ENCODE results near the gene RIN3. TPM values are rescaled to one million over a fixed set of nuclear protein-coding genes. Genes with fewer than 3 reads are reported as not detected.

RIN3 gene
- polyA plus RNA-seq, 6 donors from 2014 or later: 7.6 to 43.7 (median 24.5) TPM

DNA sequence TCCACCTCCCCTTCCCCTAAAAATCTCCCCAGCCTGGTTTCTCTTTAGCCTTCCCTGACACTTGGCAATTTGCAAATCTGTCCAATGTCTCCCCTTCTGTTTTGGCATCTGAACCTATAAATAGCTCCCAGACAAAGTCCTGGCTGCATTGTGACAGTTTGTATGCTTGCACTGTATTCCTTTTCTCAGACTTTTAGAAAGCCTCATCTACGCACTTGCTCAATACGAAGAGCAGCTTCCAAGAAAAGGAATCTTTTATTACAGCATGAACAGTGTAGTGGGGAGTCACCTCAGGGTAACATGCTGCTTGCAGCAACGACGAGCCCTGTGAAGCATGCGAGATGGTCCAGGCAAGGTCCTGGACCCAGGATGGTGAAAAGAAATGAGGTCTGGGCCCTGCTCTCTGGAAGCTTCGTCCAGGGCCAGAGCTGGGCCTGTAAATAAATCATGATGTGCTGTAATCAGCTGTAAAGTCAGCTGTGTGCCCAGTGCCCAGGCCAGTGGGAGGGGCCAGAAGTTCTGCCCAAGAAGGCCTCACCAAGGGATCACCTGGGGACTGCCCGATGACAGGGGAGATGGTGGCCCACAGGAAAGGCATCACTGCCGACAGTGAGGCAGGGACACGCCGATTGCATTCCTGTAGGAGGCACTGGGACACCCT is 88.3 kb downstream of the RIN3 start:
- Mint-ChIP-seq H3K4me1 (peaks cover 26 to 34% (median 31%) of the 10 kb centered on the region in 3 donors), H3K9me3 (peaks cover 0 to 10% (median 3%) of the 10 kb centered on the region in 7 donors), H3K4me3 (no peak overlapping the region), H3K27me3 (no peaks in the 10 kb centered on the region), H3K27ac (peak overlapping the region in 2 of 6 donors; percentile 28 to 69), H3K36me3 (peaks cover 0 to 8% of the 10 kb centered on the region in 2 donors)
- DNase-seq: no peak
- no peak for ATAC-seq (ENCODE audit: low read depth in 2 of 2)

DNA sequence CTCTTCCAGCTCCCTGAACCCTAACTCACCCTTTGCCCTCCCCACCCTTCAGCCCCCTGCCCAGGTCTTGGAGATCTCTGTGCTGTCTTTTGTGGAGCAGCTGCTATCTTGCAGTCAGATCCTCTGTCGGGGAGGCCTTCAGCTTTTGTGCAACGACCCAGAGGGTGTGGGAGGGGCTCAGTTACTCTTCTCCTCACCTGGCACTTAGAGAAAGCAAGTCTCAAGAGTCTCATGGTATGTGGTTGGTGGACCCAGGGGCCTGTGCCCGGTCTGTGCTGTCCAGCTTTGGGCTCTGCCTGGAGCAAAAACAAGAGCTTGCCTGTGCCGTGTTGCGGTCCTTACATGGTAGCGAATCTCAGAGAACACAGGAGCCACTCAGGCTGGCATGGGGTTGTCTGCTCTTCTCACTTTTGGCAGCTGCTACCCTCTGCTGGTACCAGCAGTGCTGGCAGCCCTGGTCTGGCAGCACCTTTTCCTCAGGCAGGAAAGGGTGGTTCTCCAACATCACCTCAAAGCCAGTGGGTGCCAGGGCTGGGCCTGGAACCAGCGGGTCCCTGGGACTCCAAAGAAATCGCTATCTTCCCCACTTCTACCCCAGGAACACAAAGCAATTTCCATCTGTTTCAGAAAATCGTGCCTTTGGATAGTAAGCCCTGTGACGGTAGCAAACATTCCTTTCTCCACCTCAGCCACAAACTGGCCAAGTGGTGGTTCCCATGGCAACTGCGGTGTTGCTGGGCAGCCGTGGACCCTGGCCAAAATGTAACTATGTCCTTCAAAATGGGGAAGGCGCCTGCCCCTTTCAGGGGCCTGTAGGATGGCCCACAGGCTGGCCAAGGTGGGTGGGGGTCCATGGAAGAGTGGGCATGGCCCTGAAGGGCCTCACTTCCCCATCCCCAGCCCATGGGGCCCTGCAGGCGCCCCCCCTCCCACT is 90.0 kb downstream of the RIN3 start:
- Mint-ChIP-seq H3K4me3 (no peak overlapping the region), H3K27ac (peak overlapping the region in 2 of 6 donors; percentile 41 to 52), H3K4me1 (peaks cover 16 to 26% (median 20%) of the 10 kb centered on the region in 3 donors), H3K9me3 (peaks cover 5 to 18% (median 9%) of the 10 kb centered on the region in 7 donors), H3K27me3 (no peaks in the 10 kb centered on the region), H3K36me3 (peaks cover 0 to 14% of the 10 kb centered on the region in 2 donors)
- DNase-seq (no peak), ATAC-seq (ENCODE audit: low read depth in 2 of 2) (peak in 1 of 2 donors; percentile 41)

DNA sequence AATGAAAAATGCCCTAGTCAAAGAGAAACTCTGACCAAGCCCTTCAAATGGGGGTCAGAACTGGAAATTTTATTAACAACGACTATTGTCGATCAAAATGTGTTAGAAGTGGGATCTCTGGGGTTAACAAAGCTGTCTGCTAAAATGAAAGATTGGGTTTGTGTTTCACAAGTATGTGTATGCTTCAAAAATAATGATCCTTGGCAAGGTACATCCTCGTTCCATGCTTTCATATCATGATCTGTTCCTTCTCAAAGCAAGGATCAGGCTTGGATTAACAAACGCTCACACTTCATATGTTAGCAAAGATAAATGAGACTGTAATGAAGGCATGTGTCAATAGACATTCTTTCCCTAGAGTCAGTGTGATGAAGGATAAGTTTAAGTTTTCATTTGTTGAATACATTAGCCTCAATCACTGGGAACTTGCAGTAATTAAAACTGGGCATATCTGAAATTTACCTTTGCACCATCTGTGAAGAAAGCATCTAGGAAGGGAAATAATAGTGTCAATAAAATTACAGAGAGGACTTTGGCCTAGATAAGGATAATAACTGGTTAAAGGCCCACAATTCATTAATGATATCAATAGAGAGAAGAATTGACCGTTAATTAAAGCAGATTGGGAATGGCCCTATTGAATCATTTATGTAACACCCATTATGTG is 91.8 kb downstream of the RIN3 start:
- no peak overlapping the region for H3K4me3 Mint-ChIP-seq
- ATAC-seq (ENCODE audit: low read depth in 2 of 2) (no peak), DNase-seq (no peak)
- peaks cover 0 to 8% of the 10 kb centered on the region in 2 donors for H3K36me3 Mint-ChIP-seq
- no peaks in the 10 kb centered on the region for H3K27me3 Mint-ChIP-seq
- peaks cover 5 to 18% (median 9%) of the 10 kb centered on the region in 7 donors for H3K9me3 Mint-ChIP-seq
- H3K27ac Mint-ChIP-seq: peak overlapping the region in 1 of 6 donors; percentile 13
- peaks cover 19 to 29% (median 19%) of the 10 kb centered on the region in 3 donors for H3K4me1 Mint-ChIP-seq

DNA sequence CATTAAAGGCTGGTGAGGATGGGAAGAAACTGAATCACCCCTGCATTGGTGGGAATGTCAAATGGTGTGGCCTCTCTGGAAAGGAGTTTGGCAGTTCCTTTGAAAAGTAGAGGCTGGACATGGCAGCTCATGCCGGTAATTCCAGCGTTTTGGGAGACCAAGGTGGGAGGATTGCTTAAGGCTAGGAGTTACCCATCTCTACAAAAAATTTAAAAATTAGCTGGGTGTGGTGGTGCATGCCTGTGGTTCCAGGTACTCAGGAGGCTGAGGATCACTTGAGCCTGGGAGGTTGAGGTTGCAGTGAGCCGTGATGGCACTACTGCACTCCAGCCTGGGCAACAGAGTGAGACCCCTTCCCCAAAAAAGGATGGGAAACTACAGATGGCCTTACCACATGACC is 93.7 kb downstream of the RIN3 start:
- H3K9me3 Mint-ChIP-seq: peaks cover 5 to 18% (median 9%) of the 10 kb centered on the region in 7 donors
- DNase-seq (no peak), ATAC-seq (ENCODE audit: low read depth in 2 of 2) (no peak)
- peaks cover 27 to 34% (median 27%) of the 10 kb centered on the region in 3 donors for H3K4me1 Mint-ChIP-seq
- H3K27me3 Mint-ChIP-seq: no peaks in the 10 kb centered on the region
- H3K4me3 Mint-ChIP-seq: no peak overlapping the region
- peaks cover 0 to 14% of the 10 kb centered on the region in 2 donors for H3K36me3 Mint-ChIP-seq
- no peak overlapping the region for H3K27ac Mint-ChIP-seq

DNA sequence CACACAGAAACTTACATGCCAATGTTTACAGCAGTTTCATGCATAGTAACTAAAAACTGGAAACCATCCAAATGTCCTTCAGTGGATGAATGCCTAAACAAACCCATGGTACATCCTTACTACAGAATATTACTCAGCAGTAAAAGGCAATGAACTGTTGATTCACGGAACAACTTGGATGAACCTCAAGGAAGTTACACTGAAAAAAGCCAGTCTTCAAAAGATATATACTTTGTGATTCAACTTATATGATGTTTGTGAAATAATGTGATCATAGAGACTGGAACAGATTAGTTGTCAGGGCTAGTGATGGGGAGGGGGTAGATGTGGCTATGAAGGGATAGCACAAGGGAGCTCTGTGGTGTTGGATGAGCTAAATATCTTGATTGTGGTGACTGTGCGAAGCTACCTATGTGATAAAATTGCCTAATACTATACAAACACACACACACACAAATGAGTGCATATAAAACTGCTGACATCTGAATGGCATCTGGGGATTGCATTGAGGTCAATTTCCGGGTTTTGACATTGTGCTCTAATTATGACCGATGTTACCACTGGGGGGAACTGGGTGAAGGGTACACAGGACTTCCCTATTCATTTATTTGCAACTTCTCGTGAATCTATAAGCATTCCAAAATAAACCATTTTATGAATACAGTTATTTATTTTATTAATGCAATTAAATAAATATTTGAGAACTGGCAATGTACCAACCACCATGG is 94.3 kb downstream of the RIN3 start:
- H3K4me1 Mint-ChIP-seq: peaks cover 33 to 39% (median 33%) of the 10 kb centered on the region in 3 donors

DNA sequence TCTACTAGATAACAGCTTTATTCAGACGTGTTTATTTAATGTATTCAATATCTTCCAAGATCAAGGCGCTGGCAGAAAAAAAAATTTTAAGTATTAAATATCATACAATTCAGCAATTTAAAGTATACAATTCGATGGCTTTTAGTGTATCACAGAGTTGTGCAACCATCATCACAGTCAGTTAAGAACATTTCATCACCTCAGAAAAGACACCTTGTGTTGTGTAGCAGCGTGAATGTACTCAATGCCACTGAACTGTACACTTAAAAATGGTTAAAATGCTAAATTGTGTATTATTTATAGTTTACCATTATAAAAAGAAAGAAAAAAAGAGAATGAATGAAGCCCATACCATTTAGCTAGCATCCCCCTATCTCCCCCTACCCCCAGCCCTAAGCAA is 96.4 kb downstream of the RIN3 start:
- Mint-ChIP-seq H3K4me3 (peak overlapping the region in 6 of 8 donors; percentile 1 to 72 (median 51)), H3K27me3 (no peaks in the 10 kb centered on the region), H3K9me3 (peaks cover 5 to 18% (median 9%) of the 10 kb centered on the region in 7 donors), H3K4me1 (peaks cover 47 to 53% (median 50%) of the 10 kb centered on the region in 3 donors), H3K27ac (peak overlapping the region; percentile 84 to 97 (median 91)), H3K36me3 (peaks cover 0 to 14% of the 10 kb centered on the region in 2 donors)
- ATAC-seq (ENCODE audit: low read depth in 2 of 2) (no peak), DNase-seq (no peak)

More for the DNA sequence above, 94.3 kb downstream of the RIN3 start:
- H3K4me3 Mint-ChIP-seq: peak overlapping the region in 1 of 8 donors; percentile 39
- DNase-seq: no peak
- H3K9me3 Mint-ChIP-seq: peaks cover 5 to 18% (median 9%) of the 10 kb centered on the region in 7 donors
- peaks cover 0 to 14% of the 10 kb centered on the region in 2 donors for H3K36me3 Mint-ChIP-seq
- no peak for ATAC-seq (ENCODE audit: low read depth in 2 of 2)
- H3K27ac Mint-ChIP-seq: no peak overlapping the region
- no peaks in the 10 kb centered on the region for H3K27me3 Mint-ChIP-seq

DNA sequence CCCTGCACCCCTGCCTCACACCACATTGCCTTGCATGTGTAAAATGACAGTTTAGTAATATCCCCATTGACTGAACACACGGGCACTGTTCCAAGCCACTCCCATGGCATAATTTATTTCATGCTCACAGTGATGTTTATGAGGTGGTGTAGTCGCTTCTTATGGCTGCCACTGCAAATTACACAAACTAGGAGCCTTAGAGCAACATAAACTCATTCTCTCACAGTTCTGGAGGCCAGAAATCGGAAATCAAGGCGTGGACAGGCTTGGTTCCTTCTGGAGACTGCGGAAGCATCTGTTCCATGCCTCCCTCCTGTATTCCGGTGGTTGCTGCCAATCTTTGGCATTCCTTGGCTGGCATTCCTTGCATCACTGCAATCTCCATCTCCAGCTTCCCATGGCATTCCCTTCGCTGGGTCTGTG is 97.3 kb downstream of the RIN3 start:
- Mint-ChIP-seq H3K4me3 (no peak overlapping the region), H3K36me3 (peaks cover 1 to 14% of the 10 kb centered on the region in 2 donors)

DNA sequence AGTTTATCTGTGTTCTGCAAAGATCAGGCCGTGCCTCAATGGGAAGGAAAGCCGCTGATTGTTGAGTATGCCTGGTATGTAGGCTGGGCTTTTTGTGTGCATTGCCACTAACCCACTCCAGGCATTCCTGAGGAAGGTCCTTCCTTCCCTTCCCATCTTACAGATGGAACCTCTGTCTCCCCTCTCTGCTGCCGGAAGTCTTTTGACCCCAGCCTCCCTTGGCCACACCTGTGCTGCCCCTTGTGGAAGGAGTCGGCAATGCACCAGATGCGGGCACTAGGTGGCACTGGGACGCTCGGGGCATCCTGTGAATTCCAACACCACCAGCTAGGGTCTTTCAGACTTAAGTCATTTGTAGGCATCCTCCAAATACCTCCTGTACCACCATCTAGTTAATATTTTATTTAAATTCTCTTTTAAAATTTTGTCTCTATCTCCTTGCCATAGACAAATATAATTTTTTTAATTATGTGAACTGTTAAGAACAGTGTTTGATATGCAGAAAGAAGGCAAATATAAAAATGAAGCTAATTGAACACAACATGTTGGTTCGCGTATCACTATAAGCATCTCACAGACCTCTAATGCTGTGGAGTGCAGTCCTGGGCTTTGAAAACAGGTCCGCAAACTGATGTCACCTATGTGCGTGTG is 99.6 kb downstream of the RIN3 start:
- Mint-ChIP-seq H3K27ac (peak overlapping the region; percentile 41 to 94 (median 88)), H3K27me3 (no peaks in the 10 kb centered on the region), H3K36me3 (peaks cover 3 to 7% of the 10 kb centered on the region in 2 donors), H3K4me3 (peak overlapping the region in 4 of 8 donors; percentile 25 to 76 (median 68)), H3K9me3 (peaks cover 0 to 3% (median under 1%) of the 10 kb centered on the region in 7 donors), H3K4me1 (peaks cover 65 to 74% (median 69%) of the 10 kb centered on the region in 3 donors)
- DNase-seq (peak; percentile 42), ATAC-seq (ENCODE audit: low read depth in 2 of 2) (no peak)

More for the DNA sequence above, 97.3 kb downstream of the RIN3 start:
- H3K4me1 Mint-ChIP-seq: peaks cover 57 to 62% (median 60%) of the 10 kb centered on the region in 3 donors
- H3K9me3 Mint-ChIP-seq: peaks cover 5 to 18% (median 9%) of the 10 kb centered on the region in 7 donors
- H3K27ac Mint-ChIP-seq: peak overlapping the region in 2 of 6 donors; percentile 44 to 91
- no peak for DNase-seq
- ATAC-seq (ENCODE audit: low read depth in 2 of 2): no peak
- H3K27me3 Mint-ChIP-seq: no peaks in the 10 kb centered on the region

DNA sequence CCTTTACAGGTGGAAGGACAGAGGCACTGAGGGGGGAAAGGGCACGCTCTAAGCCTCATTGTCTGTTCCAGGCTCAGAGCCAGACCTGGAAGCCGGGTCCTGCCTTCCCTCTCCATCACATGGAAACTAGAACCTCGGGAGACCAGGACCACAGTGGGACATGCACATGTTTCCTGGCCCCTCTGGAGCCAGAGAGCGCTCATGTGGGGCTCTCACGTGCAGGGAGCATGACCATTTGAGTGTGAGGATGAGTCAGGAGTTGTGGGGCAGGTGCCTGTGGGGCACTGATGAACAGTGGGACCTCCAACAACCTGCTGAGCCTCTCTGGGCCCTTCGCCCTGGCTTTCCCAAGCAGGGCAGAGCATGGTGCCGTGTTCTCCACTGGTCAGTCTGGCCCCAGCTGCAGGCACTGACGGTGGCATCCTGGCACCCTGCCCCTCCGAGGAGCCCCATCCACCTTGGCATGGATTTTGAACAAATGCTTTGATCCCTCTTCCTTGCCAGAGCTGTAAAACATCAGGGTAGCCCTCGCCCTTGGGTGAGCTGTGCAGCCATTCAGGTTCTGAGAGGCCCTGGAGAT is 100.2 kb downstream of the RIN3 start:
- no peaks in the 10 kb centered on the region for H3K27me3 Mint-ChIP-seq
- no peak for ATAC-seq (ENCODE audit: low read depth in 2 of 2)

DNA sequence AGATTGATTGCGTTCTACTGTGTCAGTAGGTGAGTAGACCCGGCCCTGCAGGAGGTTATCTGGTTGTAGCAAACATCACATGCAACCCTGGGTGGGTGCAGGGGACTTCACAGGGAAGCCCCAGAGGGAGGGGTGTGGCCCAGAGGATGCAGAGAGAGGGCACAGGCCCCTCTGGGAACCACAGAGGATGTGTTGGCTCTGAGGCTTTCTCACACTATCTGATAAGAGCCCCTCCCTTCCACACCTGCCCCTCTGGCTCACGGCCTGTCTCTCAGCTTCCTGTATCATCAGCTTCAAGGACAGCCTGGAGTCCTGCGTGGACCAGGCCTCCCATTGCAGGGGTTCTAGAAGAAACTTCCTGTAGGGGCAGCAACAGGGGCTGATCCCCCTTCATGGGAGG is 101.9 kb downstream of the RIN3 start:
- ATAC-seq (ENCODE audit: low read depth in 2 of 2): peak; percentile 94 to 96
- Mint-ChIP-seq H3K27ac (peak overlapping the region; percentile 88 to 99 (median 96)), H3K9me3 (peaks cover 0 to 3% (median 0%) of the 10 kb centered on the region in 7 donors), H3K27me3 (no peaks in the 10 kb centered on the region), H3K4me1 (peaks cover 48 to 57% (median 54%) of the 10 kb centered on the region in 3 donors), H3K36me3 (peaks cover 3 to 7% of the 10 kb centered on the region in 2 donors), H3K4me3 (peak overlapping the region; percentile 47 to 93 (median 79))
- DNase-seq: peak; percentile 87

More for the DNA sequence above, 100.2 kb downstream of the RIN3 start:
- H3K36me3 Mint-ChIP-seq: peaks cover 3 to 7% of the 10 kb centered on the region in 2 donors
- H3K27ac Mint-ChIP-seq: peak overlapping the region; percentile 41 to 99 (median 92)
- H3K9me3 Mint-ChIP-seq: peaks cover 0 to 3% (median 0%) of the 10 kb centered on the region in 7 donors
- DNase-seq: no peak
- H3K4me1 Mint-ChIP-seq: peaks cover 64 to 74% (median 69%) of the 10 kb centered on the region in 3 donors
- H3K4me3 Mint-ChIP-seq: peak overlapping the region in 6 of 8 donors; percentile 25 to 80 (median 70)

DNA sequence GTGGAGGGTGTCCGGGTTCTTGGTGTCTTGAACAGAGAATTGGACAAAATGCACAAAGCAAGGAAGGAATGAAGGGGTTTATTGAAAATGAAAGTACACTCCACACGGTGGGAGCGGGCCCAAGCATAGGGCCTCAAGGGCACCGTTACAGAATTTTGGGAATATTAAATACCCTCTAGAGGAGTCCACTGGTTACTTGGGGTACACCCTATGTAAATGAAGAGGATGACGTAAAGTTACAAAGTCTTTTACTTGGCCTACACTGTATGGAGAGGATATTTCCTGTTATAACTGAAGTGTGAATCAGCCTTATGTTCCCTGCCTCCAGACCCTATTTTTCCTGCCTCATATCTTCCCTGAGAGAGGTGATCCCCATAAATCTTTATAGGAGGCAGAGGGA is 102.6 kb downstream of the RIN3 start:
- Mint-ChIP-seq H3K36me3 (peaks cover 4 to 9% of the 10 kb centered on the region in 2 donors), H3K27ac (peak overlapping the region; percentile 88 to 99 (median 96)), H3K4me1 (peaks cover 43 to 52% (median 50%) of the 10 kb centered on the region in 3 donors), H3K9me3 (peaks cover 0 to 4% (median under 1%) of the 10 kb centered on the region in 7 donors), H3K4me3 (peak overlapping the region; percentile 47 to 93 (median 79)), H3K27me3 (no peaks in the 10 kb centered on the region)
- DNase-seq (no peak), ATAC-seq (ENCODE audit: low read depth in 2 of 2) (no peak)

Data from naive B cell (primary cell).